ENCODE measurements around the gene AQP1. TPM values are rescaled to one million over a fixed set of nuclear protein-coding genes. Genes with fewer than 3 reads are reported as not detected.

Gene AQP1
- total and polyA plus RNA-seq, 11 donors, result 113 to 420 (median 210) TPM

- ATAC-seq, result no peak
- peak in 1 of 5 donors; percentile 42 for DNase-seq
- WGBS, 4 donors, result 66 to 80% (median 73%) methylated on average over 12 of the region's 12 CpGs
- Histone ChIP-seq H3K4me1 (peaks cover 19 to 77% (median 66%) of the 10 kb centered on the region in 12 donors), H3K4me3 (no peak overlapping the region), H3K9me3 (no peaks in the 10 kb centered on the region), H3K36me3 (no peaks in the 10 kb centered on the region), H3K27ac (peak overlapping the region in 5 of 12 donors; percentile 11 to 42 (median 27)), H3K27me3 (no peaks in the 10 kb centered on the region)
- TF ChIP-seq CTCF (IDR thresholded peaks at IDR 0.05), result no peak
- no peak for TF ChIP-seq POLR2A (IDR thresholded peaks at IDR 0.05)
- intact Hi-C loops (cut with DNase I), result no loop called here
Measured at GRCh38 chr7:30898411-30898810, 13.2 kb upstream of the AQP1 start.

- ATAC-seq (no peak), DNase-seq (no peak)
- 96 to 98% (median 98%) methylated on average over 7 of the region's 7 CpGs for WGBS, 4 donors
- Histone ChIP-seq H3K4me3 (no peak overlapping the region), H3K27ac (peak overlapping the region in 9 of 12 donors; percentile 26 to 75 (median 66)), H3K9me3 (no peaks in the 10 kb centered on the region), H3K27me3 (no peaks in the 10 kb centered on the region), H3K36me3 (no peaks in the 10 kb centered on the region), H3K4me1 (peaks cover 13 to 70% (median 60%) of the 10 kb centered on the region in 12 donors)
- intact Hi-C loops (cut with DNase I), result no loop called here
- TF ChIP-seq CTCF (IDR thresholded peaks at IDR 0.05) (no peak), POLR2A (IDR thresholded peaks at IDR 0.05) (no peak)
Measured at GRCh38 chr7:30899066-30899465, 12.6 kb upstream of the AQP1 start.

GRCh38 chr7:30899630-30900029 is 12.0 kb upstream of the AQP1 start:
- no peaks in the 10 kb centered on the region for H3K36me3 ChIP-seq
- peak overlapping the region in 10 of 12 donors; percentile 26 to 82 (median 68) for H3K27ac ChIP-seq
- no peaks in the 10 kb centered on the region for H3K27me3 ChIP-seq
- H3K4me3 ChIP-seq, result no peak overlapping the region
- ATAC-seq (peak; percentile 6 to 22 (median 16)), DNase-seq (peak in 1 of 5 donors; percentile 57)
- intact Hi-C loops (cut with DNase I), result no loop called here
- no peaks in the 10 kb centered on the region for H3K9me3 ChIP-seq
- WGBS, 4 donors, result 23 to 47% (median 43%) methylated on average over 5 to 6 of the region's 6 CpGs
- H3K4me1 ChIP-seq, result peaks cover 11 to 68% (median 58%) of the 10 kb centered on the region in 12 donors
- TF ChIP-seq POLR2A (IDR thresholded peaks at IDR 0.05) (no peak), CTCF (IDR thresholded peaks at IDR 0.05) (no peak)

GRCh38 chr7:30900053-30900452 is 11.6 kb upstream of the AQP1 start:
- ATAC-seq (peak in 2 of 4 donors; percentile 5 to 31), DNase-seq (peak in 1 of 5 donors; percentile 28)
- Histone ChIP-seq H3K36me3 (no peaks in the 10 kb centered on the region), H3K9me3 (no peaks in the 10 kb centered on the region), H3K4me3 (no peak overlapping the region), H3K4me1 (peaks cover 11 to 68% (median 57%) of the 10 kb centered on the region in 12 donors), H3K27ac (peak overlapping the region; percentile 41 to 82 (median 68)), H3K27me3 (no peaks in the 10 kb centered on the region)
- 43 to 65% (median 57%) methylated on average over 9 of the region's 9 CpGs for WGBS, 4 donors
- no peak for TF ChIP-seq CTCF (IDR thresholded peaks at IDR 0.05)
- TF ChIP-seq POLR2A (IDR thresholded peaks at IDR 0.05), result no peak
- intact Hi-C loops (cut with DNase I), result no loop called here
